Upper lobe of left lung (tissue), 4 donors: ENCODE data around the gene ST6GALNAC3.

Experiments
- CTCF ChIP-seq, 6 experiments: fragments of 450-650 bp in 4 of 6; fragments of 200-600 bp in 2 of 6; sonication (generic) in 2 of 6; IDR thresholded peaks; one replicate each; pipeline ENCODE4 v1.5.1; 2016 to 2019; ENCODE audit warnings: antibody characterized with exemption in 6 of 6
- EP300 ChIP-seq, 4 donors: sonication (generic); formaldehyde crosslinking; IDR thresholded peaks; one replicate each; pipeline ENCODE4 v1.5.1; 2017; ENCODE audit warnings: antibody characterized with exemption in 4 of 4, control low read depth in 2 of 4
- POLR2A ChIP-seq, 4 donors: fragments of 450-650 bp; IDR thresholded peaks; one replicate each; pipeline ENCODE4 v1.5.1; 2016 to 2017; ENCODE audit warnings: antibody characterized with exemption in 4 of 4, mild to moderate bottlenecking in 2 of 4

GRCh38 chr1:76583235-76583868 is 508.8 kb downstream of the ST6GALNAC3 start:
- TF ChIP-seq POLR2A (IDR thresholded peaks at IDR 0.05), result no peak
- TF ChIP-seq CTCF (IDR thresholded peaks at IDR 0.05), result no peak
- TF ChIP-seq EP300 (IDR thresholded peaks at IDR 0.05), result no peak
